ENCODE measurements around the gene CRHR1.

The CRHR1 gene

DNA sequence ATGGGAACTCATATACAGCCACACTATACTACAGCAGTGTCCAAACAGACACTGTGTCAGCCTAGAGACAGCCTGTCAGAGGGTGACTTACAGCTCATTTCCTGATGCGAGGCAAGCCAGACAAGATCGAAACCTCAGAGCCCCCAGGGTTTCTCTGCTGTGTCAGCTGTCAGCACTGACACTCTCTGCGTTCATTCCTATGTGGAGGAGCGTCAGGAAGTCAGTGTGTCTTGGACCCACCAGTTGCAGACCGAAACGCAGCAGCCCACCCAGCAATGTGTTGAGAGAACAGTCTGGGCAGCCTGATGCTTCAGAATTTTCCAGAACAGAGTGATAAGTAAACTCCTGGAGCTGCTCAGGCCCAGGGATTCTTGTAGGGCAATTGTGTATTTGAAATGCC is 89.6 kb downstream of the CRHR1 start:
- no peaks in the 10 kb centered on the region for H3K9me3 ChIP-seq (ENCODE audit: control insufficient read depth, low read length)
- no peak overlapping the region for H3K27ac ChIP-seq (ENCODE audit: insufficient read depth, low read depth, low read length, poor library complexity, severe bottlenecking)
- no peaks in the 10 kb centered on the region for H3K27me3 ChIP-seq (ENCODE audit: control insufficient read depth, insufficient read depth, low read length, poor library complexity, severe bottlenecking)
- H3K4me1 ChIP-seq (ENCODE audit: control insufficient read depth, insufficient read depth, low read length): peaks cover 11% of the 10 kb centered on the region
- H3K36me3 ChIP-seq (ENCODE audit: control insufficient read depth, insufficient read depth, low read length): no peaks in the 10 kb centered on the region
- 59 to 69% methylated on average over 6 of the region's 6 CpGs for WGBS, 2 experiments
- no peak overlapping the region for H3K4me3 ChIP-seq (ENCODE audit: insufficient read depth, low read depth, low read length)

DNA sequence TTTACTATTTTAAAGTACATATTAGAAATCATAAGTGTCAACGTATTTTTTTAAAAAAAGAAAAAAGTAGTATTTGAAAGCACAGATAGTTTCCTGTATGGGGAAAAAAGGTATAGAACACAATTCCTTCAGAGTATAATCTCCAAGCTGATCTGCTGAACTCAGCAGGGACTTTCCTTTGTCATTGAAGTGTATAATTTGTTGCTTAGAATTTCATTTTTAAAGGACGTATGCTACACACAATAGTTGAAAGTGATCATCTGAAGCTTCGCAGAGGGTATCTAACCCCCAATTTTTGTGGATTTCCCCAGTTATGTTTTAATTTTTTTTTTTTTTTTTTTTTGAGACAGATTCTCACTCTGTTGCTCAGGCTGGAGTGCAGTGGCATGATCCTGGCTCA is 90.0 kb downstream of the CRHR1 start:
- H3K4me3 ChIP-seq (ENCODE audit: insufficient read depth, low read depth, low read length): no peak overlapping the region
- no peaks in the 10 kb centered on the region for H3K36me3 ChIP-seq (ENCODE audit: control insufficient read depth, insufficient read depth, low read length)
- WGBS, 2 experiments: 89 to 94% methylated on average over 3 of the region's 3 CpGs
- H3K27ac ChIP-seq (ENCODE audit: insufficient read depth, low read depth, low read length, poor library complexity, severe bottlenecking): no peak overlapping the region
- H3K27me3 ChIP-seq (ENCODE audit: control insufficient read depth, insufficient read depth, low read length, poor library complexity, severe bottlenecking): no peaks in the 10 kb centered on the region
- no peaks in the 10 kb centered on the region for H3K9me3 ChIP-seq (ENCODE audit: control insufficient read depth, low read length)
- H3K4me1 ChIP-seq (ENCODE audit: control insufficient read depth, insufficient read depth, low read length): peaks cover 11% of the 10 kb centered on the region

DNA sequence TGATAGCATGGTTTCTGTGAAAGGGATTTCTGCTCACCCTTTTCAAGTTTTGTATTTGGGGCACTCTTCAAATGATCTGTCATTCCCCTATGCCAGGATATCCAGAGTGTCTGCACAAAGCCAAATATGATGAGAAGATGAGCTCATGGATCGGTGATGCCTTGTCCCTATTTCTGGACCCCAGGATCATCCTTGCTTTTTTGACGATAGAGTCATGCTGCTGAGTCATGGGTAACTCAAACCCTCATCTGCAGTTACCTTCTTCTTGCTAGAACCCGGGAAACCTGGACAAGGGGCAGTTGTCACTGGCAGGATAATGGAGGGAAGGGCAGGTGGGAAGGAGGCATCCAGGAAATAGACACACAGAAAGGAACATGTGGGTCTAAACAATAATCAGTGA is 92.4 kb downstream of the CRHR1 start:
- Histone ChIP-seq H3K36me3 (ENCODE audit: control insufficient read depth, insufficient read depth, low read length) (no peaks in the 10 kb centered on the region), H3K27ac (ENCODE audit: insufficient read depth, low read depth, low read length, poor library complexity, severe bottlenecking) (no peak overlapping the region), H3K4me1 (ENCODE audit: control insufficient read depth, insufficient read depth, low read length) (peaks cover 4% of the 10 kb centered on the region), H3K9me3 (ENCODE audit: control insufficient read depth, low read length) (no peaks in the 10 kb centered on the region), H3K4me3 (ENCODE audit: insufficient read depth, low read depth, low read length) (no peak overlapping the region), H3K27me3 (ENCODE audit: control insufficient read depth, insufficient read depth, low read length, poor library complexity, severe bottlenecking) (no peaks in the 10 kb centered on the region)
- WGBS, 2 experiments: 85 to 95% methylated on average over 3 of the region's 3 CpGs

DNA sequence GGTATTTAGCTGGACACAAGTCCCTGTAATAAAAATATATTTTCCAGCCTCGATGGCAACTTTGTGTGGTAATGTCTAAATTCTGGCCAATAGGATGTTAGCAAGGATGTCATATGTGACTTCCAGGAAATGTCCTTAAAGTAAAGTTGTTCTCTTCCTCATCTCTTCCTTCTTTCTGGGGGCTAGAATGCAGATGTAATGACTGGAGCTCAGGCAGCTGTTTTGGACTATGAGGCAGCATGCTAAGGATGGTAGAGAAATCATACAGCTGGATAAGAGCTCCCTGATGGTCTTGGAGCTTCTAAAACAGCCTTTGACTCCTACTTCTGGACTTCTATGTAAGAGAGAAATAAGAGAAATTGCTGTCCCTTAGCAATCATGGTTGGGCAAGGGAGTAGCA is 93.3 kb downstream of the CRHR1 start:
- 90 to 91% methylated on average over 1 of the region's 1 CpG for WGBS, 2 experiments
- no peak overlapping the region for H3K4me3 ChIP-seq (ENCODE audit: insufficient read depth, low read depth, low read length)
- H3K9me3 ChIP-seq (ENCODE audit: control insufficient read depth, low read length): no peaks in the 10 kb centered on the region
- no peak overlapping the region for H3K27ac ChIP-seq (ENCODE audit: insufficient read depth, low read depth, low read length, poor library complexity, severe bottlenecking)
- H3K27me3 ChIP-seq (ENCODE audit: control insufficient read depth, insufficient read depth, low read length, poor library complexity, severe bottlenecking): no peaks in the 10 kb centered on the region
- no peaks in the 10 kb centered on the region for H3K36me3 ChIP-seq (ENCODE audit: control insufficient read depth, insufficient read depth, low read length)
- peaks cover 4% of the 10 kb centered on the region for H3K4me1 ChIP-seq (ENCODE audit: control insufficient read depth, insufficient read depth, low read length)

DNA sequence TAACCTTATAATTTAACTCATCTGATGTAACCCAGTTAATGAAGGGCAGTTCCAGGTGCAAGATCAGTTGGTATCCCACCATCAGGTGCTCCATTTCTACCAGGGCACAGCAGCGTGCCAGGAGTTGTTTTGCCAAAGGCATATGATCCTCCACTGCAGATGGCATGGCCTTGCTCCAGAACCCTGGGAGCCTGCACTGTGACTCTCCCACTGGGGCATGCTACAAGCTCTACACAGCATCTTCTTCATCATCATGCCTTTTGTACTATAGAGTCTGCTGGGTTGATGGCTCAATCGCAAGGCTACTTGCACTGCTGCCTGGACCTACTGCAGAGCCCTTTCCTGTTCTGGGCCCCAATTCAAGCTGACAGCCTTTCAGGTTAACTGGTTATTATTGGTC is 98.9 kb downstream of the CRHR1 start:
- WGBS, 2 experiments: 93 to 94% methylated on average over 2 of the region's 2 CpGs
- Histone ChIP-seq H3K36me3 (ENCODE audit: control insufficient read depth, insufficient read depth, low read length) (no peaks in the 10 kb centered on the region), H3K27me3 (ENCODE audit: control insufficient read depth, insufficient read depth, low read length, poor library complexity, severe bottlenecking) (peaks cover 4% of the 10 kb centered on the region), H3K4me3 (ENCODE audit: insufficient read depth, low read depth, low read length) (no peak overlapping the region), H3K9me3 (ENCODE audit: control insufficient read depth, low read length) (no peaks in the 10 kb centered on the region), H3K4me1 (ENCODE audit: control insufficient read depth, insufficient read depth, low read length) (no peaks in the 10 kb centered on the region), H3K27ac (ENCODE audit: insufficient read depth, low read depth, low read length, poor library complexity, severe bottlenecking) (no peak overlapping the region)

Data from ectodermal cell (in vitro differentiated cells).